H9 (cell line): ENCODE data around the gene MRTFB. TPM values are rescaled to one million over a fixed set of nuclear protein-coding genes. Genes with fewer than 3 reads are reported as not detected.

Experiments used
- DNase-seq: peaks from one replicate; pipeline ENCODE4 v3.0.0-alpha.2; 2017
- H2AFZ ChIP-seq: one replicate; pipeline ENCODE4 v1.6.1; 2013; ENCODE audit warnings: mild to moderate bottlenecking, low read length, control low read depth, moderate library complexity
- H2AK5ac ChIP-seq: 2 replicates; pipeline ENCODE4 v1.6.1; 2013; ENCODE audit warnings: low read length, control low read depth, mixed read lengths; ENCODE audit not compliant: insufficient read length
- H2BK120ac ChIP-seq: one replicate; pipeline ENCODE4 v1.6.1; 2013; ENCODE audit warnings: low read depth, mild to moderate bottlenecking, low read length, control low read depth, inconsistent platforms; ENCODE audit not compliant: poor library complexity, severe bottlenecking
- H2BK12ac ChIP-seq: 2 replicates; pipeline ENCODE4 v1.6.1; 2013; ENCODE audit warnings: low read length, control low read depth, mixed read lengths, low read depth; ENCODE audit not compliant: insufficient read length
- H2BK15ac ChIP-seq: 2 replicates; pipeline ENCODE4 v1.6.1; 2013; ENCODE audit warnings: low read depth, low read length, control low read depth
- H2BK20ac ChIP-seq: one replicate; pipeline ENCODE4 v1.6.1; 2013; ENCODE audit warnings: low read depth, mild to moderate bottlenecking, low read length, control low read depth, inconsistent platforms; ENCODE audit not compliant: poor library complexity, severe bottlenecking
- H2BK5ac ChIP-seq: 2 replicates; pipeline ENCODE4 v1.6.1; 2013; ENCODE audit warnings: low read length, control low read depth, mixed read lengths; ENCODE audit not compliant: insufficient read length
- H3K14ac ChIP-seq: 2 replicates; pipeline ENCODE4 v1.6.1; 2013; ENCODE audit warnings: low read length, control low read depth; ENCODE audit not compliant: insufficient read depth
- H3K18ac ChIP-seq: 2 replicates; pipeline ENCODE4 v1.6.1; 2013; ENCODE audit warnings: low read depth, mild to moderate bottlenecking, mixed read lengths, low read length, control low read depth; ENCODE audit not compliant: insufficient read length
- H3K23ac ChIP-seq: 2 replicates; pipeline ENCODE4 v1.6.1; 2013; ENCODE audit warnings: low read length, control low read depth, mixed read lengths, low read depth; ENCODE audit not compliant: insufficient read length
- H3K23me2 ChIP-seq: 2 replicates; pipeline ENCODE4 v1.6.1; 2013; ENCODE audit warnings: low read depth, mild to moderate bottlenecking, mixed read lengths, low read length, control low read depth; ENCODE audit not compliant: insufficient read length, poor library complexity, severe bottlenecking
- H3K27ac ChIP-seq: 2 replicates; pipeline ENCODE4 v1.5.1; 2013; ENCODE audit warnings: low read length, control low read depth, mixed read lengths, low read depth; ENCODE audit not compliant: insufficient read length
- H3K27me3 ChIP-seq: 2 replicates; pipeline ENCODE4 v1.6.1; 2013; ENCODE audit warnings: low read length, control low read depth, inconsistent platforms; ENCODE audit not compliant: insufficient read depth
- H3K4ac ChIP-seq: 2 replicates; pipeline ENCODE4 v1.6.1; 2013; ENCODE audit warnings: low read depth, mild to moderate bottlenecking, control low read depth, inconsistent platforms, low read length, moderate library complexity
- H3K4me1 ChIP-seq: 2 replicates; pipeline ENCODE4 v1.6.1; 2013; ENCODE audit warnings: low read length, control low read depth, inconsistent platforms; ENCODE audit not compliant: insufficient read depth
- H3K4me2 ChIP-seq: 2 replicates; pipeline ENCODE4 v1.6.1; 2013; ENCODE audit warnings: low read length, control low read depth, mixed read lengths; ENCODE audit not compliant: insufficient read length, insufficient read depth
- H3K56ac ChIP-seq: 2 replicates; pipeline ENCODE4 v1.6.1; 2013; ENCODE audit warnings: low read depth, mild to moderate bottlenecking, mixed read lengths, low read length, control low read depth; ENCODE audit not compliant: insufficient read length
- H3K79me1 ChIP-seq: 2 replicates; pipeline ENCODE4 v1.6.1; 2013; ENCODE audit warnings: low read depth, mild to moderate bottlenecking, moderate library complexity, low read length, control low read depth, inconsistent platforms; ENCODE audit not compliant: insufficient read depth, poor library complexity, severe bottlenecking
- H3K79me2 ChIP-seq: 2 replicates; pipeline ENCODE4 v1.6.1; 2013; ENCODE audit warnings: low read length, control low read depth, inconsistent platforms; ENCODE audit not compliant: insufficient read depth
- H3K9ac ChIP-seq: 2 replicates; pipeline ENCODE4 v1.6.1; 2013; ENCODE audit warnings: low read length, control low read depth, mixed read lengths; ENCODE audit not compliant: insufficient read length; ENCODE audit errors: extremely low read depth
- H3K9me3 ChIP-seq: one replicate; pipeline ENCODE4 v1.6.1; 2013; ENCODE audit warnings: low read depth, low read length, inconsistent platforms; ENCODE audit not compliant: control insufficient read depth
- H3T11ph ChIP-seq: one replicate; pipeline ENCODE4 v1.6.1; 2013; ENCODE audit warnings: mild to moderate bottlenecking, low read length, control low read depth, inconsistent platforms
- H4K20me1 ChIP-seq: one replicate; pipeline ENCODE4 v1.6.1; 2013; ENCODE audit not compliant: control insufficient read depth, insufficient read length, insufficient read depth
- H4K5ac ChIP-seq: 2 replicates; pipeline ENCODE4 v1.6.1; 2013; ENCODE audit warnings: low read depth, mild to moderate bottlenecking, mixed read lengths, low read length, control low read depth; ENCODE audit not compliant: insufficient read length
- H4K8ac ChIP-seq: replicated peaks from 2 replicates; pipeline ENCODE4 v1.6.1; 2013; ENCODE audit warnings: low read length, control low read depth, mixed read lengths, low read depth; ENCODE audit not compliant: insufficient read length
- H4K91ac ChIP-seq: 2 replicates; pipeline ENCODE4 v1.6.1; 2013; ENCODE audit warnings: low read depth, mild to moderate bottlenecking, moderate library complexity, mixed read lengths, low read length, control low read depth; ENCODE audit not compliant: insufficient read length
- H3K27ac Mint-ChIP-seq, 3 experiments: 2 replicates in 2 of 3; 3 replicates in 1 of 3; pipeline ENCODE4 v1.8.0; 2020 to 2021; ENCODE audit warnings: mixed read lengths in 3 of 3, mild to moderate bottlenecking in 1 of 3, moderate library complexity in 1 of 3
- H3K27me3 Mint-ChIP-seq: 2 replicates; pipeline ENCODE4 v1.8.0; 2021; ENCODE audit warnings: low read depth, mild to moderate bottlenecking, moderate library complexity, mixed read lengths
- H3K36me3 Mint-ChIP-seq, 3 experiments: 2 replicates in 2 of 3; 3 replicates in 1 of 3; pipeline ENCODE4 v1.8.0; 2020 to 2021; ENCODE audit warnings: low read depth in 3 of 3, mixed read lengths in 3 of 3; ENCODE audit not compliant: insufficient read depth in 1 of 3
- H3K4me1 Mint-ChIP-seq, 2 experiments: 2 replicates each; pipeline ENCODE4 v1.8.0; 2020; ENCODE audit warnings: mixed read lengths in 2 of 2
- H3K4me3 Mint-ChIP-seq, 2 experiments: 2 replicates in 1 of 2; 3 replicates in 1 of 2; pipeline ENCODE4 v1.8.0; 2020 to 2021; ENCODE audit warnings: mild to moderate bottlenecking in 2 of 2, mixed read lengths in 2 of 2, moderate library complexity in 1 of 2
- H3K9me3 Mint-ChIP-seq, 2 experiments: 2 replicates in 1 of 2; 3 replicates in 1 of 2; pipeline ENCODE4 v1.8.0; 2020; ENCODE audit warnings: mild to moderate bottlenecking in 2 of 2, mixed read lengths in 2 of 2, moderate library complexity in 1 of 2
- WGBS: extraction: QIAGEN DNeasy Blood & Tissue Kit; methylation state at CpG from one replicate; pipeline ENCODE4 v1.1.7; 2013; ENCODE audit warnings: missing lambda C conversion rate, low lambda C conversion rate, mixed read lengths; ENCODE audit not compliant: insufficient read length; ENCODE audit errors: extremely low coverage; 5-methylcytosine and 5-hydroxymethylcytosine counted together
- total RNA-seq: library from RNA; stranded (reverse); gene quantifications from 2 replicates; pipeline ENCODE4 v1.2.1, GENCODE V29; 2021
- TF ChIP-seq, protein P1 (sequence below): fragments of 200-600 bp; sonication (generic); conservative IDR thresholded peaks from 3 replicates; pipeline ENCODE4 v1.8.0; 2021; ENCODE audit warnings: antibody characterized with exemption, mild to moderate bottlenecking

The MRTFB gene
- total RNA-seq, 1 experiment from 2014 or later: 29.9 TPM

DNA sequence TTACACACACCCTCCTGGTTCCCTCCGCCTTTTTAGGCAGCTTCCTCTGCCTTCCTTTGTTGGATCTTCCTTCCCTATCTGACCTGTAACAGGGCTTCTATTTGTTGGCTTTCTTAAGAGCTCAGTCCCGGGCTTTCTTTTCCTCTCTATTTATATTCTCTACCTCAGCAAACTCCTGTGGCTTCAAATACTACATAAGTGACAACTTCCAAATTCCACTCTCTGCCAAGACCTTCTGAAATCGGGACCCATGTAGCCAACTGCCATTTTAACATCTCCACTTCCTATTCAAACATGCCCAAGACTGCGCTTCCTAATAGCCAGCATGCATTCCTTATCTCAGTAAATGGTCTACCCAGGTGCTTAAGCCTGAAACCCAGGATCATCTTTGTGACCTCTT lies 128.1 kb downstream of the MRTFB start:
- Histone ChIP-seq H4K8ac (no peak overlapping the region), H3K18ac (no peak overlapping the region), H2BK12ac (no peak overlapping the region), H3K23ac (no peak overlapping the region), H2AK5ac (no peak overlapping the region), H3K79me2 (no peaks in the 10 kb centered on the region), H3K23me2 (no peaks in the 10 kb centered on the region), H2BK20ac (no peak overlapping the region), H4K5ac (no peak overlapping the region), H3T11ph (no peak overlapping the region), H2BK120ac (no peak overlapping the region), H3K4me1 (no peaks in the 10 kb centered on the region; the same call in 1 of the 2 replicates), H3K27ac (no peak overlapping the region), H3K56ac (no peak overlapping the region), H4K20me1 (no peaks in the 10 kb centered on the region), H3K27me3 (no peaks in the 10 kb centered on the region), H4K91ac (no peak overlapping the region), H3K9me3 (no peaks in the 10 kb centered on the region), H3K4ac (no peak overlapping the region), H3K79me1 (no peaks in the 10 kb centered on the region), H3K9ac (no peak overlapping the region), H3K4me2 (no peak overlapping the region), H2AFZ (no peak overlapping the region), H2BK5ac (no peak overlapping the region), H3K14ac (no peak overlapping the region), H2BK15ac (no peak overlapping the region)
- H3K9me3 Mint-ChIP-seq: no peaks in the 10 kb centered on the region; a peak in 1 of 5 replicates
- WGBS: no CpG with 5 or more reads among the region's 4 CpGs
- no peak overlapping the region for H3K4me3 Mint-ChIP-seq
- no peaks in the 10 kb centered on the region; a peak in 1 of 7 replicates for H3K36me3 Mint-ChIP-seq
- H3K4me1 Mint-ChIP-seq: peaks cover 10 to 13% of the 10 kb centered on the region in 2 experiments; a peak in 2 of 4 replicates
- peak overlapping the region in 1 of 3 experiments; percentile 10; a peak in 1 of 7 replicates for H3K27ac Mint-ChIP-seq
- no peaks in the 10 kb centered on the region for H3K27me3 Mint-ChIP-seq
- no peak for DNase-seq
- TF ChIP-seq, protein P1, sequence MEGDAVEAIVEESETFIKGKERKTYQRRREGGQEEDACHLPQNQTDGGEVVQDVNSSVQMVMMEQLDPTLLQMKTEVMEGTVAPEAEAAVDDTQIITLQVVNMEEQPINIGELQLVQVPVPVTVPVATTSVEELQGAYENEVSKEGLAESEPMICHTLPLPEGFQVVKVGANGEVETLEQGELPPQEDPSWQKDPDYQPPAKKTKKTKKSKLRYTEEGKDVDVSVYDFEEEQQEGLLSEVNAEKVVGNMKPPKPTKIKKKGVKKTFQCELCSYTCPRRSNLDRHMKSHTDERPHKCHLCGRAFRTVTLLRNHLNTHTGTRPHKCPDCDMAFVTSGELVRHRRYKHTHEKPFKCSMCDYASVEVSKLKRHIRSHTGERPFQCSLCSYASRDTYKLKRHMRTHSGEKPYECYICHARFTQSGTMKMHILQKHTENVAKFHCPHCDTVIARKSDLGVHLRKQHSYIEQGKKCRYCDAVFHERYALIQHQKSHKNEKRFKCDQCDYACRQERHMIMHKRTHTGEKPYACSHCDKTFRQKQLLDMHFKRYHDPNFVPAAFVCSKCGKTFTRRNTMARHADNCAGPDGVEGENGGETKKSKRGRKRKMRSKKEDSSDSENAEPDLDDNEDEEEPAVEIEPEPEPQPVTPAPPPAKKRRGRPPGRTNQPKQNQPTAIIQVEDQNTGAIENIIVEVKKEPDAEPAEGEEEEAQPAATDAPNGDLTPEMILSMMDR: no peak
